Astrocyte of the hippocampus (primary cell): ENCODE results near the gene HIC1.
"Not testable (repeated sequence)": the region's sequence is repeated elsewhere in the genome, so short reads cannot be mapped to it uniquely, and the experiment has no call there.

Experiments
- DNase-seq: peaks from one replicate; pipeline ENCODE4 v3.0.0; 2011; ENCODE audit warnings: low read depth, low spot score

The HIC1 gene

GRCh38 chr17:2054512-2055291 lies at the start of gene HIC1:
Gene HIC1 (plus strand): TSS chr17:2055103. CDS start chr17:2056691, 1,588 bp downstream.
- peak; percentile 93 for DNase-seq

DNA sequence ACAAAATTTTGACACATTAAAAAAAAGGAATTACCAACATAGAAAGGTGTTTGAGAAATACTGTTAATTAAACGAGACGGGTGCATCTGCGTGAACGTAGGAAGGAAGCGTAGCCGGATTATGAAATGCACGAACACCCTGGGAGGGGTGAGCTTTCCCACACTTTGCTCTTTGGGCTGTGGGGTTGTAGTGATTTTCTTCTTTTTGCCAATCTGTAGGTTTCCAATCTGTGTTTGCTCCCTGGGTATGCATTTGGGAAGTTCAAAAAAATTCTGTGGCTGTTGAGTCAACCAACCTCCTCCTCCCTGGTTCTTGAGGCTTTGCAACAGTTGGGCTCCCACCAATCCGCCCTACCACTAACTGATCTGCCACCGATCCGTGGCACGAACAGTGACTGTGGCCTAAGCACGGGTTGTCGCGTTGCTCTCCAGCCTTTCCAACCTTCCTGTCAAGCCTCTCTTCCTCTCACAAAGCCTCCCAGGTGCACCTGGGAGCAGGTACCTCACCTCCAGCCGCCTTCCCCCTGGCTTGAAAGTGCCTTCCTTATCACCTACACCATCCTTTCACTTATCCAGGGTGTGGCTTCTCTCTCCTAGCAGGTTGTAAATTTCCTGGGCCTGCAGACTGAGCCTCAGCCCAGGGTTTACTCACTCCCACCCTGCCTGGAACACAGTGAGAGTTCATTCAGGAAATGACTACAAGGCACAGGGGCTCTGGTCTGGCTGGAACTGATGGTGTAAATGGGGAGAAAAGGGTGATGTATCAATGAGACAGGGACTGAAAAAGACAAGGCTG lies 46.4 kb upstream of the HIC1 start:
- no peak for DNase-seq

DNA sequence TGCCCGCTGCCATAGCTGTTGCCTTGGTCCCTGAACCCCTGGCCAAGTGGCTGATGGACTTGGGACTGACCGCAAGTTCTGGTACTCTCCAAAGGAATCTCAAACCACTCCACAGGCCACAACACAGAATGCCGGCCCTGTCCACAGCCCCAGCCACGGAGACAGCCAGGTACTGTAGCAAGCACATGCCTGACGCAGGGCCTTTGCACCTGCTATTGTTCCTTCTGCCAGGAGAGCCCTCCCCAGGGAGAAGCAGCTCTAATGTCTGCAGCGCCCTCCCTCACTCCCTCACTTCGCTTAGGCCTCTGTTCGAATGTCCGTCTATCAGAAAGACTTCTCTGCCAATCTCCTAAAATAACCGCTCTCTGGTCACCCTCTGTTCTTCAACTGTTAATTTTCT lies 45.2 kb upstream of the HIC1 start:
- no peak for DNase-seq

DNA sequence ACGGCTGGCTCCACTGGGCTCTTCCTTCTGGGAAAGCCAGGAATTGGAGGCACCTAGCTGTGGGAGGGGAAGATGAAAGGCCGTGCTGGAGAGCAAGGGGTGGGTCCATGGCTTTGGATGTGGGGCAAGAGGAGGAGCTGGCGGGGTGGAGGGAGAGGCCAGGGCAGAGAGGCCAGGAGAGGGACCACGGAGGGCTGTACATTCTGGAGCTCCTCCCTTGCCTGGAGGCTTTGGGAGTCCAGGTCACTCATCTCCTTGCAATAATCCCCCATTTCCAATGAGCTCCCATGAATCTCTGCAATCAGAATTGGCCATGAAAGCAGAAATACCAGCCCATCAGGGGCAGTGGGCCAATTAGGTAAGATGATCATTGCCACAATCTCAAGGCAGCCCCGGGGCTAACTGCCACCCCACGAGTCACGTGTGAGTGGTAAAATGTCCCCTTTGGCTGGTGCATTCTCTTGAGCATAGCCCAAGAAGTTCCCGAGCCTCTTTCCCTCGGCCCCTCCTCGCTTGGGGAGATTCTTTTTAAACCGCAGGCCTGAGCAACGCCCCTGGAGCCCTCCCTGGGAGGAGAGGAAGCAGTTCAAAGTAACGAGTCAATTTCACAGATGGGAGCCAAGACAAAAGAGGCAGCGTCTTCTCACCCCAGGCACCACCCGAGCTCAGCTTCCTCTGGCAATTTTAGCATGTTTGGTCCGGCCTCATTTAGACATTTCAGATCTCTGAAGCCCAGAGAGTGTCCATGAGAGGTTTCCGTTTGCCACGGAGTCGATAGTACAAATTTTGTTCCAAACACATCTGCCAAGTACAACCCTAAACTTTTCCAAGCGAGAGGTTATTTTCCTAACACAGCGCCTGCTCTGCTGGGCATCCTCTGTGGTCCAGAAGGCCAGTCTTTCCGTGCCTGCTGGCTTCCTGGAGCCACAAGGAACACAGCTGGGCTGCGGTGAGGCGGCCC lies 43.2 kb upstream of the HIC1 start:
- DNase-seq, result peak; percentile 83

- DNase-seq, result no peak
These were observed 42.4 kb upstream of the HIC1 start for GRCh38 chr17:2012499-2012898.

- not testable (repeated sequence) for DNase-seq
These were observed 41.5 kb upstream of the HIC1 start for GRCh38 chr17:2013220-2013993.

DNA sequence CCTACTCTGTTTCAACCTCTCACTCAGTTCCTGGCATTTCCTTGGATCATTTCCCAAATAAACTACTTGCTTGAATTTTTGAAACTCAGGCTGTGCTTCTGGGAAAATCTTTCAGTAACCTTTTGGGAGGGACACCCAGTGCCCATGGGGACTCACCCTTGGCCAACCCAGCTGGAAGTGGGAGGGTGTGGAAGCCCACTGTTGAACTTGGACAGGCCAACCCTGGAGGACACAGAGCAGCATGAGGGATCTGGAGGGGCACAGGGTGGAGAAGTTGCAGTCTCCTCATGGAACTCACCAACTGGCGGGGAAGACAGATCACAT lies 40.9 kb upstream of the HIC1 start:
- DNase-seq, result no peak

DNA sequence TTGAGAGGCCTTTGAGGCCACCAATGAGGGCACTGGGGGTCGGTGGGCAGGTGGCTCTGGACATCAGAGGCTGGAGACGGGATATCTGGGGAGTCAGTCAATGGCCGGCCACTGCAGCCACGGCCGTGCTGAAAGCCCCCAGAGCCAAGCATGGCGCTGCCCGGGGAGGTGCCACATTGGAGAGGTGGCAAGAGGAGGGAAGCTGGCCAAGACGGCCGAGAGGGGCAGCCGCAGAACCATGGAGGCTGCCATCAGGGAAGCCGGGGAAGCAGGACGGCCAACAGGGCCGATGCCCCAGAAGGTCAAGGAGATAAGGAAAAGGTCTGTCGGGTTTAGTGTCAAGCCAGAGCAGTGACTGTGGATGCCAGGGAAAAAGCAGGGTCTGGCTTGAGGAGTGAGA lies 39.6 kb upstream of the HIC1 start:
- DNase-seq, result no peak

GRCh38 chr17:2016494-2016893 lies 38.4 kb upstream of the HIC1 start:
- DNase-seq, result no peak

GRCh38 chr17:2017274-2017941 lies 37.5 kb upstream of the HIC1 start:
- DNase-seq, result no peak

DNA sequence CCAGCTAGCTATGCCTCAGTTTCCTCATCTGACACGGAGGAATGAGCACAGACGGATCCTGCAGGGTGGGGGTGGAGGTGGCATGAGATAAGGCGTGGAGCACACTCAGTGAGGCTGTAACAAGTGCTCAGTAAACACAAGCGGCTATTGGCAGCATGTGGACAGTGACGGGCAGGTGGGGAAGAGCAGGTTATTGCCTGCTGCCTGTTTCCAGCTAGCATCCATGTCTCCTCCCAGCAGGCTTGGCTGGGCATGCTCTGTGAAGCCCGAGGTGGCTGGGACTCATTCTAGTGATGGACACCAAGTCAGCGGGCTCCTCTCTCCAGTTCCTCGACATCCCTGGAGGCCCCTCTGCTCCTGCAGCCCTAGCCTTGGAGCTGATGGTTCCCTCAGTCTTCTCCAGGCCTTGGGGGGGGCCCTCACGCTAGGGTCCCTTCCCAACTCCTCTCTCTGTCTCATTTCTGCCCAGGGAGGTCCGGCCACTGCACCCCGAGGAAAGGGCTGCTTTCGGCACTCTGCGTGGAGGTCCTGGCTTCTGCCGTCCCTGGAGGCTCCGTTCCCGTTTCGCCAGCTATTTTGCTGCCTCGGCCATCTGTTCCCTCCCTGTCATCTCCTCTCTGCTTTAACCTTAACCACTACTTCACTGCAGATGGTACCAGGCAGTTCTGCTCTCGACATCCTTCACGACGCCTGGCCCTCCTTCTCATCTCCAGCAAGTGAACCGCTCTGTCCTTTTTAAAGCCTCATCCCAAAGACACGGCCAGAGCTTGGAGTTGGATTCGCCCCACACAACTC lies 36.0 kb upstream of the HIC1 start:
- DNase-seq, result no peak

DNA sequence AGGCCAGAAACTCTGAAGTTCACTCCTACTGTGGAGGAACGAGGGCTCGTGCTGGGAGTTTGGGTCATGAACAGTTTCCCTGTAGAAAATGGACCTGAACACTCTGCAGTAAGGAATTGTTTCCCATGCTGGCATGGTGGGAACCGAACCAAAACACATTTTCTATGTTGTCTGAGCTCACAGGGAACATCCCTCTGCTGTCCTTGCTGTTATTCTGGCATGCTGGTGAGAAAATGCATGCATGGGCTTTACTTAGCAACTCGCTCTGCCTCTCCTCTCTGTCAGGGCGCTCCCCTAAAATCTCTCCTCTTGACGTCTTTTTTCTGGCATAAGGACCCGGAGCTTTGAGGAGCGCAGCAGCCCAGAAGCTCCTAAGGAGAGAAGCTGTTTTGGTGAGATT lies 35.2 kb upstream of the HIC1 start:
- no peak for DNase-seq

- no peak for DNase-seq
These were observed 34.2 kb upstream of the HIC1 start for GRCh38 chr17:2020721-2021120.

GRCh38 chr17:2022647-2023240 lies 32.2 kb upstream of the HIC1 start:
- DNase-seq, result no peak

DNA sequence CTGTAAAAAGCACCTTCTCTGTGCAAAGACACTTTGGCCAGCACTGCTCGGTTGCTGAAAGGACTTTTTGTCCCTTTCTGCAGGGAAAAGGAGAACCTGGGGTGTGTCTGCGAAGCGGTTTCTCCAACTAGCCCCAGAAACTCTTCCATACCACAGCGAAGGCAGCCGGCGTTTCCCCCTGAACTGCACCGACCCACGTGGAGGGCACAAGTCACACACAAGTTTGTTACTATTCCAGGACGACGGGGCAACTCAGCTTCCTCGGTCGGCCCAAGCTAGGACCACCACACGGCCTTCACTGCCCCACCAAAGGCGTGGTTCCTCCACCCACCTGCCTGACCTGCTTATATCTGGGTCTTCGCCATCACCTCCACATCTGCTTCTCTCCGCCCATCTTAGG lies 31.6 kb upstream of the HIC1 start:
- DNase-seq, result no peak

DNA sequence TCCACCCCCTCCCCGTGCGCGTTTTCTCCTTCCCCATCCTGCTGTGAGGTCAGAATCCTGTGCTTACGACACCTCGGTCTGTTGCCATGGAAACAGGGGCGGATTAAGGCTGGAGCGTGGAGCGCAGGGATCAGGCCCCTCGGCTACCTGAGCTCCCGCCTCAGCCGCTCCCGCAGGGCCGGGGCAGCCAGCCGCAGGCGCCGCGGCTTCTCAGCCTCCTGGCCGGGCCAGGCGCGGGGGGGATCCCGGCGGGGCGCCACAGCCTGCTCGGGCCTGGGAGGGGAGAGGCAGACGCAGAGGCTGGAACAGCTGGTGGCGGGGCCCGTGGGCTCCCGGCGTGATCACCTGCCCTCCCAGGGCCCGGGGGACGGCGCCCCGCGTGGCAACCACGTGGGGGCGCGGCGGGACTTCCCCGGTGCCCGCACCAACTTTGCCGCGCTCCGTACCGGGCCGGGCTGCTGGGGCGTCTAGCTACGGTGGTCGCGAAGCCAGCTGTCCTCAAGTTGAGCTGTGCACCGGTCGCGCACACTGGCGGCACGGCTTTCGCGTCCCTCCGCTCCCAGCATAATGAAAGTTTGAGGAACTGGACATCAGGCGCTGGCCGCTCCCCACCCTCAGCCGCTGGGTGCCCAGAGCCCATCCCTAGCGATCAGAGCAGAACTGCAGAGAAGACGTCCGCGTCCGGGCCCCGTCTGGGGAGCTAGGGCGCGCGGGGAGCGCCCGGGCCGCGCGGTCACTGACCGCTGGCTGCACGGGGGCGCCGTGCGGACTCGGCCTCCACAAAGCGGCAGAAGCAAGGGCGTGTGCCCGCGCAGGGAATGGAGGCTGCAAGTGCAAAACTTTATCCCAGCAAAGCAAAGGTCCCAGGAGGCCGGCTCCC lies 31.0 kb upstream of the HIC1 start:
- DNase-seq, result peak; percentile 79

DNA sequence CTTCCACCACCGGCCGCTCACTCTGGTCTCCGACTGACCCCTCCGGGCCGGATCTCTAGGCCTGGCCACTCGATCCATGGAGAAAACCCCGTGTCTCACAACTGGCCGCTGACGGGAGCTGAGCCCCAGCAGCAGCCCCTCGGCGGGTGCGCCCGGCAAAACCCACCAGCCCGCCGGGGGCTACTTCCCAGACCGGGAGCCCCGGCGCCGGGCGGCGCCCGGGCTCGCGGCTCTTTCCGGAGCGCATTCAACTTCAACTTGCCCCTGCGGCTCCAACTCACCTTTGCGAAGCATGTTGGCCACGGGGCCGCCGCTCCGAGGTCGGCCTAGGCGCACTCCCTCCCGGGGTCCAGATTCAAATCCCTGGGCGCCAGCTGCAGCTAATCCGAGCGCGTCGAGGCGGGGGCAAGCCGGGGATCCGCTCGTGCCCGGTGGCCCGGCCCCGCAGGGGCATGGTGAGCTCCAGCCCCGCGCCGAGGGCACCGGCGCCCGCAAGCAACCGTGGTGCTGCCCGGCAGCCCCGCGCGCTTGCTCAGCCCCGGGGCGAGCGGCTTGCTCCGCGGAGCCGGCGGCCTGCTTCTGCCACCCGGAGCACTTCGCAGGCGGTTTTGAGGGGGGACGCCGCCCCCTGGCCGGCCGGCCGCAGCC lies 30.2 kb upstream of the HIC1 start:
- DNase-seq, result peak; percentile 39

GRCh38 chr17:2025220-2025621 lies 29.7 kb upstream of the HIC1 start, which contains the start of gene RTN4RL1:
Gene RTN4RL1 (minus strand): TSS chr17:2025334. CDS start chr17:2024865, 469 bp downstream.
- DNase-seq, result peak; percentile 73
